T-helper 22 cell (primary cell): ENCODE results near the gene TNFSF8.

Experiments
- DNase-seq: peaks from one replicate; pipeline ENCODE4 v3.0.0-alpha.2; 2020; ENCODE audit warnings: low read depth

TNFSF8 gene

DNA sequence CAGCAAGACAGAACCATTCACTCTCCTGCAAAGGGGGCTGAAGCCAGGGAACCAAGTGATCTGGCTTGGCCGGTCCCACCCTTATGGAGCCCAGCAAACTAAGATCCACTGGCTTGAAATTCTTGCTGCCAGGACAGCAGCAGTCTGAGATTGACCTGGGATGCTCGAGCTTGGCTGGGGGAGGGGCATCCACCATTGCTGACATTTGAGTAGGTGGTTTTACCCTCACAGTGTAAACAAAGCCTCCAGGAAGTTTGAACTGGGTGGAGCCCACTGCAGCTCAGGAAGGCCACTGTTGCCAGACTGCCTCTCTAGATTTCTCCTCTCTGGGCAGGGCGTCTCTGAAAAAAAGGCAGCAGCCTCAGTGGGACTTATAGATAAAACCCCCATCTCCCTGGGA, 60.5 kb downstream of the TNFSF8 start:
- no peak for DNase-seq

DNA sequence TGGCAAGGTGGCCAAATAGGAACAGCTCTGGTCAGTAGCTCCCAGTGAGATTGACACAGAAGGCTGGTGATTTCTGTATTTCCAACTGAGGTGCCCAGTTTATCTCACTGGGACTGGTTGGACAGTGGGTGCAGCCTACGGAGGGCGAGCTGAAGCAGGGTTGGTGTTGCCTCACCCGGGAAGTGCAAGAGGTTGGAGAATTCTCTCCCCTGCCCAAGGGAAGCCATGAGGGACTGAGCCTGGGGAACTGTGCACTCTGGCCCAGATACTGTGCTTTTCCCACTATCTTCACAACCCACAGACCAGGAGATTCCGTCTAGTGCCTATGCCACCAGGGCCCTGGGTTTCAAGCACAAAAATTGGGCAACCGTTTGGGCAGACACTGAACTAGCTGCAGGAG, 61.0 kb downstream of the TNFSF8 start:
- DNase-seq: no peak

DNA sequence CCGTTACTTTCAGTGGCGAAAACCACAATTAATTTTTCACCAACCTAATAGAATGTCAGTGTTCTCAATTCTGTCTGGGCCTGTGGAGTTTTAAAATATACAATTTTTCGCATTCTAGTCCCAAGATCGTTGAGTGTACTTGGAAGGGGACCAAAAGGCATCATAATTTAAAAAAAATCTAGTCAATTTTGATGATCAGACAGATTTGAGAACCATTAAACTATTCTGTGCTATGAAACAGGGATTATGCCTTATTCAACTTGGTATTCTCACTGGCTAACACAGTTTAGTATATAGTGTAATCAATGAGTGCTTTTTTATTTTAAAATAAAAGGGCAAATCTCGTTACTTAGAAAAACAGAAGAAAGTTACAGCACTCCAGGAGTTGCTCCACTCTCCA, 63.1 kb downstream of the TNFSF8 start:
- no peak for DNase-seq

DNA sequence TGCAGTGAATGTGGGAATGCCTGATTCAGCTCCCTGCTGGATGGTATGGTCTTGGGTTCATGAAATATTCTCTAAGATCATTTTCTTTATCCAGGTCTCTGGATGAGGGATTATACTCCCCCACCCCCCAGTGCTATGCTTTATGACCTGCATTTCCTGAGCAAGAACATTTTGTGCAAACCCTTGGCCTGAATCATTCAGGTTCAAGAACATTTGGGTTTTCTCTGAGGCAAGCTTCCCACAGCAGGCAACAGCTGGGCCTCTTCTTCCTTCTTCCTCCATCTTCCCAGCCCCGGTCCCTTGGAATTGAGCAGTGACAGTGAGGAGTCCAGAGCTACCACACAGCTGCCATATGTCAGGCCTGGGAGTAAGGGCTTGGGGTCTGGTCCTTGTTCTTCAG, 65.9 kb downstream of the TNFSF8 start:
- no peak for DNase-seq

GRCh38 chr9:114861922-114862605, 68.3 kb downstream of the TNFSF8 start:
- no peak for DNase-seq

DNA sequence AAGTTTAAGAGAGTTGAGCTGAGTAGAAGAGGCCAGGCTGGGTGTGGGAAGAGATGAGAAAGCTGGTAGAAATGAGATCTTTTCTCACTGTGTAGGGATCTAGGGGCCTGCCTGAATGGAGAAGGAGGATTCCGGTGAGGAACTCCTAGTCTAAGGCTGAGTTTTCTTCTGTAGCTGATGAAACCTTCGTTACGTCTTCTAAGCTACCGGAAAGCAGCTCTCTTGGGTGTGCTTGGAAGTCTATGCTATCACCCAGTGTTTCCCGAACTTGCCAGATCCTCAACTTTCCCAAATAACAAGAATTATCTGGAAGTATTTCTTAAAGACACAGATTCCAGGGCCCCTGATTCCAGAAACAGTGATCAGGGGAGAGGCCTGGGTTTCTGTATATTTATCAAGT, 69.1 kb downstream of the TNFSF8 start:
- no peak for DNase-seq

DNA sequence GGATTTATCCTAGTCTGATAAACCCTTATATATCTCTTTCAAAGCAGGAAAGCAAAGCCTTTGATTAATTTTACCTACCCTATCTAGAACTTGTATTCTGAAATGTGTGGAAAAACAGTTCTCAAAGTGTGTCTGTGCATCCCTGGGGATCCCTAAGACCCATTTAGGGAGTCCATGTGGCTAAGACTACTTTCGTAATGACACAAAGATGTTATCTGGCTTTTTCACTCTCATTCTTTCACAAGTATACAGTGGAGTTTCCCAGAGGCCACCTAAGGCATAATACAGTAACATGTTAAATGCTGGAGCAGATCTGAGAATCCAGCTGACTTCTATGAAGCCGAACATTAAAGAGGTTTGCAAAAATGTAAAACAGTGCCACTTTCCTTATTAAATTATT, 70.2 kb downstream of the TNFSF8 start:
- DNase-seq: no peak

DNA sequence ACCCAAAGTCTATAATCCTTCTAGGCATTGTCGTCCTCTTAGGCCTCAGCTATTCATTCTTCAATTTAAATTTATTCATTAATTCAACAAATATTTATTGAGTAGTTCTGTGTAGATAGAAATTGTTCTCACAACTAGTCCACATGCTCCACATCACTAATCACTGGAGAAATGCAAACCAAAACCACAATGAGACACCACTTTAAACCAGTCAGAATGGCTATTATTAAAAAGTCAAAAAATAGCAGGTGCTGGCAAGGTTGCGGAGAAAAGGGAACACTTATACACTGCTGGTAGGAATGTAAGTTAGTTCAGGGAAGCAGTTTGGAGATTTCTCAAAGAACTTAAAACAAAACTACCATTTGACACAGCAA, 73.5 kb downstream of the TNFSF8 start:
- DNase-seq: no peak

DNA sequence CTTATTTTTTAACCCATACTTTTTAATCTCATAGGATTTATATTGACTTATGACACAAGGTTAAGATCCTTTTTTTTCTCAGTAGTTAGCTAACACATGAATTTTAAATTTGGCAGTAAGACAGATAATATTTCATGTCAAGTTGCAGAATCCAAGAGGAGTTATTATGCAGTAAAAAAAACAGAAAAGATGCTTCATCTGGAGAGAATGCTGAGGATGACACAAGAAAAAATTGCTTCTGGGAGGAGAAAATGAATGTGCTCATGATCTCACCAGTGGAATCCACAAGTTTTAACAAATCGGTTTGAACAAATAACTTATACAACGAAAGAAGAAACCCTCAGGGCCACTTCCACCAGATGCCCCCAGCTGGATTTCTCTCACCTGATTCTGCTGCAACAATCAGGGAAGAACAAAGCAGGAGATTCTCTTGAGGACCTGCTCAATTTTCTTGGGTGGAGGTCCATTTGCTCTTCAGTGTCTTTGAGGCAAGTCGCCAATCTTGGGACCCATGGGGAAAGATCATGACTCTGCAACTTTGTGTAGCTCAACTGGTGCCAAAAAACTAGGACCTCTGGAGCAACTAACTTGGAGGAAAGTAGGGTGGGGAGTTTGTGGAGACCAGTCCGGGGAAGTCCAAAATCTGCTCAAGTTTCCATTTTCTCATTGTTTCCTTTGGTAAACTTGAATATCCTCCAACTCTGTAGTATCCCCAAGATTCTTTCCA, 74.0 kb downstream of the TNFSF8 start:
- no peak for DNase-seq

GRCh38 chr9:114855488-114855887, 74.9 kb downstream of the TNFSF8 start:
- no peak for DNase-seq

DNA sequence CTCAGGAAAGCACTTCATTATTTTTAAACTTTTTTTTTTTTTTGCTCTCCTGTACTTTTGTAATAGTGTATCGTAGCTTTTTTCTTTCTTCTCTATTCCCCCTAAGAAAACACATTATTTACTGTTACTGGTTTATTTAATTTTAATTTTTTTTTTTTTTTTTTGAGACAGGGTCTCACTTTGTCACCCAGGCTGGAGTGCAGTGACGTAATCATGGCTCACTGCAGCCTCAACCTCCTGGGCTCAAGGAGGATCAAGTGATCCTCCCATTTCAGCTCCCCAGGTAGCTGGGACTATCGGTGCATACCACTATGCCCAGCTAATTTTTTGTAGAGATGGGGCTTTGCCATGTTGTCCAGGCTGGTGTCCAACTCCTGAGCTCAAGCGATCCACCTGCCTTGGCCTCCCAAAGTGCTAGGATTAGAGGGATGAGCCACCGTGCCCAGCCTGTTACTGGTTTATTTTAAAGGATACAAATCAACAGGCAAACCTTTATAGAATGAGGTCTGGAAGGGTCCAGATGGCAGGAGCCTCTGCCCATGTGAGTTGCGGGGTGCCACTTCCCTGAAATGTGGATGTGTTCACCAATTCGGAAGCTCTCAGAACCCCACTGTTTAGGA, 75.5 kb downstream of the TNFSF8 start:
- no peak for DNase-seq

GRCh38 chr9:114853071-114853855, 77.1 kb downstream of the TNFSF8 start:
- DNase-seq: no peak

DNA sequence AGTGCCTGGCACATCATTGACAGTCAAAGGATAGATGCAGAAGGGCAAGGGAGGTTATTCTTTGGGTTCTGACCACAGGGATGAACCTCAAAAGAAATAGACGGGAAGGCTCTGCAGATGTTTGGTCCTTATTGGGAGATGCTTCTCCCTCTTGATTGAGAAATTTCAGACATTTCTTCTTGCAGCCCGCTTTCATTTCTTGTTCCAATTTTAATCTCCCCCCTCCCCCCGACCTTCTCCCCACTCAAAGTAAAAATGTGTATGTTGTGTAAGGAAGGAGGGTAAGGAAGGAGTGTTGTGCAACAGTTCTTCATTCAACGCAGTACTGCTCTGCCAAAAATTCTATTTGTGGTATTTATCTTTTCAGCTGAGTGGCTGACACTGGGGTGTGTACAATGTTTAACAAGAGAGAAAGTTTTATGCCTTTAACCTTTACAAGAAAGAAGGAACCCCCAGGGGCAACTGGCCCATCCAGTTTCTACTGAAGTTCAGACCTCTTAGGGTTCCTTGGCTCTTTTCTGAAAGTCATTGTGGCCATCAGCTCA, 78.3 kb downstream of the TNFSF8 start:
- no peak for DNase-seq

DNA sequence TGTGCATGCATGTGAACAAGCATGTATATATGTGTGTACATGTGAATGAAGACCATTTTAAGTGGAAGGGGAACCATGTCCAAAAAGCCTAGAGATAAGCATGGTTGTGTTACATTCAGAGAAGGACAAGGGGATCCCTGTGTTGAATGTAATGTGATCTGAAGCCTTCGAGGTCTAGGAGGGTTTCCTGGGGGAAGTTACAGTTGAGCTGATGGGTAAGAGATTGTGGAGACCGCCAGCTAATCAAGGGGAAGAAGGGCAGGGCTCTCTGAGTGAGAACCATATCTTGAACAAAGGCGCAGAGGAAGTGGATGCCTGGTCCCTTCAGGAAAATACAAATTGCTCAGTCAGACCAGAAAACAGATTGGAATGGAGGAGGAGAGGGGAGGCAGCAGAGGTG, 79.1 kb downstream of the TNFSF8 start:
- no peak for DNase-seq
